KBM-7 (cell line): ENCODE measurements around the gene CALN1.
"Not testable (repeated sequence)": the region's sequence is repeated elsewhere in the genome, so short reads cannot be mapped to it uniquely, and the experiment has no call there.

ENCODE experiments used
- DNase-seq: peaks from one replicate; pipeline ENCODE4 v3.0.0-alpha.2; 2015
- in situ Hi-C: fragments of 300-500 bp; cut with MboI; formaldehyde crosslinking; loops from 2 replicates; pipeline ENCODE4 v1.14.3; 2020; ENCODE audit warnings: low sequenced_read_pairs, low pct_unique_long_range_greater_than_20kb, mixed read lengths

The CALN1 gene

DNA sequence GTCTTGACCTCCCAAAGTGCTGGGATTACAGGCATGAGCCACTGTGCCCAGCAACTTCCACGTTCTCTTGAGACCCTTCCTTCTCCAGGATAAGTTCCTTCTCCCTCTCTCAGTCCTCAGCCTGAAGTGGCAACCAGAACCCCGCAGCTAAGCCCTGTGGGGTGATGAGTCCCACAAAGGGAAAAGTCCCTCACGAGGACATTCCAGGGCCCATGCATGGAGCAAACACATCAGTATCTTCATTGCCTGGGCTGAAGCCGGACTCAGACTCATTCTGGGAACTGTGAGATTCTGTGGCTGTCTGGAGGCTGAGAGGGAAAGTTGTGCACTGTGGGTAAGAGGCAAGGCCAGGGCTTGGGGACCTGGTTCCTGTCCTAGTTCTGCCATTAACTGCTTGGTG lies 657.3 kb downstream of the CALN1 start:
- DNase-seq, result no peak
- in situ Hi-C loops, result no loop called here

DNA sequence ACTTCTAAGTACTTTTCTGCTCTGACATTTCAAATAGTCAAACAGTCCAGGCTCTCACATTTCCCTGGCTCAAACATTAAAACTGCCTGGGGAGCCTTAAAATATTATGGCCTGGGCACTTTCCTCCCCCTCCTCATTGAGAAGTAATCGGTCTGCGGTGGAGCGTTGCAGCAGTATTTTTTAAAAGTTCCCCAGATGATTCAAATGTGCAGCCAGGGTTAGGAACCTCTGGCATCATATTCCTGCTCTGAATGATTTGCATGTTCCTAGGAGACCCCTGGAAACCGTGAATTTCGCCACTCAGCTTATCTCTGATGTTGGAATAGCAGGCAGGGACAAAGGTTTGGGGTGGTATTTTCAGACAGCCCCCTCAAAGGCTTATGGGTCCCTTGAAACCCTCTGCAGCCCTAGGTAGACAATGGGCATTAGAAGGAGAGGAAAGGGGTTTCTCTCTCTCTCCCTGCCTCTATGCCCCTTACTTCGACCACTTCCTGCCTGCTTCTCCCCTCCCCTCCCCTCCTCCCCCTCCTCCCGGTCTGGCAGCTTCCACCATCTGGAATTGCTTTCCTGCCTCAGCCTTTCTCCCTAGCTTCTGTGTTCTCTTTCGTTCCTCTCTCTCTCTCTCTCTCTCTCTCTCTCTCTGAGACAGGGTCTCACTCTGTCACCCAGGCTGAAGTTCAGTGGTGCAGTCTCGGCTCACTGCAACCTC lies 658.0 kb downstream of the CALN1 start:
- no peak for DNase-seq
- in situ Hi-C loops, result no loop called here

- in situ Hi-C loops, result no loop called here
- DNase-seq, result no peak
Observed at GRCh38 chr7:71753236-71753635, 658.9 kb downstream of the CALN1 start.

DNA sequence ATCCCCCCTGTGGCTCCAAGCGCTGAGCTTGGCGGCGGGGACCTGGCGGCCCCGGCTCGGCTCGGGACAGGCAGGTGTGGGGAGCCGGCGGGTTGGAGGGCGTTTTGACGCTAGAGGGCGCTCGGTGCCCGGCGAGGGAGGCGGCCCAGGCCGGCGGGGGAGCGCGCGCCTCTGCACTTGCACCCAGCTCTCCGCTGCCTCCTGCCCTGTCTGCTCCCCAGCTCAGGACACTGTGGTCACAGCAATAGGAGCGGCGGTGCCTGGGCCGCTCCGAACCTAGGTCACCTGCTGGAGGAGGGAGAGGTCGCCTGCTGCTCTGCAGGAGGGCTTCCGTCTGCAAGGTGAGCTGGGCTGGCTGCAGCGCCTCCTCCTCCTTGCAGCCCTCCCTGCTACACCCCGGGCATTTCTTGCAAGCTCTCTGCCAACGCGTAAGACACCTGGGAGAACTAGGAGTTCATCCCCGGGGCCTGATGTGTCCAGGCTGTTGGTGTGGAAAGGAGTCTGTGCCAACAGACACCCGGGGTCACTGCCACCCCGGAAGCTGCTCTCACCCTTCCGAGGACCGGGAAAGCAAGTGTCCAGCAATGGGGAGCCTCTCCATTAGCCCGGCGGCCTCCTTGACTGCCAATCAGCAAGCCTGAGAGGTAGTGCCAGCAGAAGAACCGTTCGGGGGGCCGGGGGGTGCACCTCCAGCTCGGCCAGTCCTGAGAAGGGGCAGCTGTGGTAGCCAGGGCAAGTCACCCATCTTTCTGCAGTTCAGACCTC lies 659.8 kb downstream of the CALN1 start:
- DNase-seq, result peak; percentile 73
- in situ Hi-C loops, result no loop called here

- no peak for DNase-seq
- in situ Hi-C loops, result no loop called here
Observed at GRCh38 chr7:71750290-71750689, 661.8 kb downstream of the CALN1 start.

- in situ Hi-C loops, result loop anchor here (25.0 kb wide), 1 partner anchor 884 kb away; no protein-coding TSS in a partner anchor
- DNase-seq, result no peak
Observed at GRCh38 chr7:71746006-71746405, 666.1 kb downstream of the CALN1 start.

- in situ Hi-C loops, result loop anchor here (25.0 kb wide), 1 partner anchor 878 kb away; no protein-coding TSS in a partner anchor
- no peak for DNase-seq
Observed at GRCh38 chr7:71740174-71740560, 672.0 kb downstream of the CALN1 start.

GRCh38 chr7:71739520-71740173 lies 672.5 kb downstream of the CALN1 start:
- in situ Hi-C loops, result loop anchor here (25.0 kb wide), 1 partner anchor 877 kb away; no protein-coding TSS in a partner anchor
- no peak for DNase-seq

- in situ Hi-C loops, result loop anchor here (25.0 kb wide), 1 partner anchor 876 kb away; no protein-coding TSS in a partner anchor
- DNase-seq, result not testable (repeated sequence)
Observed at GRCh38 chr7:71737931-71738540, 674.1 kb downstream of the CALN1 start.

DNA sequence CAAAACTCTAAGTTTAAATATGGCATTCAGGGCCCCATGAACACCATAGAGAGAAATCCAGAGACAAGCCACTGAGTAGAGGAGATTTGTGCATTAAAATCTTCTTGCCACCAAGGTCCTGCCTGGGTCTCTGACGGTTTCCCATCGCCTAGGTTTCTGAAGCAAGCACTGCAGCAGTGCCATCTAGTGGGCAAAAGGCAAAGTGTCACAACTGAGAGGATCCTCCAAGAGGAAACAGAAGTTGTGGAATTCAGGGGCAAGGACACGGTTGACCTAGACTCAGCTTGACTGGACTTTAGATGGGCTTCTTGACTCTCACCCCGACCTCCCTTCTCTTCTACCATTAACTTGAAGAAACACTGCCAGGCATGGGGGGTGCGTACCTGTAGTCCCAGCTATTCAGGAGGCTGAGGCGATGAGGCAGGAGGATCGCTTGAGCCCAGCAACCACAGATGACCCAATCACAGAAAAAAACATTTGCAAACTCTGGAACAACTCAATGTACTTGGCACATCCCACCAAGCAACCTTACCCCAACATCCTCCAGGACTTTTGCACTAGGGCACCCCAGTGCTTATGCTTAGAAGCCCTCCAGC lies 676.1 kb downstream of the CALN1 start:
- peak; percentile 62 for DNase-seq
- in situ Hi-C loops, result loop anchor here (25.0 kb wide), 1 partner anchor 874 kb away; no protein-coding TSS in a partner anchor

DNA sequence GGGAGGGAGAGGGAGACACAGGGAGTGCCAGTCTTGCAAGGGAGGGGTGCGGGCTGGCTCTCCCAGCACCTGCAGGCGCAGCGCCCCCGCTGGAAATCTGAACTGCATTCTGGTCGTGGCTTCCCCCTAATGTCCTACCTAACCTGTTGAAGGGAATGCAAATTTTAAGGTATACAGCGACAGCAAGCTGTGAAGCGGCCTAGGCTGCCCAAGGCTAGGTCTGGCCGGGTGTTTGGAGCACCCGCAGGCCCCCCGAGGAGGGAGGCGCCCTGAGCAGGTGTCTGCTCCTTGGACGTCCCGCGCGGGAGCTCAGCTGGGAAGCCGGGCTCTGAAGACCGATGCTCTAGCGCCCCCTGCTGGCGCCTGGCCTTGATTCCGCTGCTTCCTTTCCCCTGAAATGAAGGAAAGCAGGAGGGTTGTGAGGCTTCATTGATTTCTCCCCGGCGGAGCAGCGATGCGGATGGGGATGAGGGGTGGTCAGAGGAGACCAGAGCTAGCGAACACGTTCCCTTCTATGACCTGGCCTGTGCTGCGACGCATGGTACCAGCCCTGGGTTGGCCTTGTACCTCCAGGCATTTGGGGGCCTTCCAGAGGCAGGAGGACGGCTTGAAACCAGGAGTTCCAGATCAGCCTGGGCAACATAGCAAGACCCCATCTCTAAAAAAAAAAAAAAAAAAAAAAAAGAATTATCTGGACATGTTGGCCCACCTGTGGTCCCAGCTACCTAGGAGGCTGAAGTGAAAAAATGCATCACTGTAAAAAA lies 678.8 kb downstream of the CALN1 start:
- in situ Hi-C loops, result loop anchor here (25.0 kb wide), 1 partner anchor 871 kb away; no protein-coding TSS in a partner anchor
- DNase-seq, result peak; percentile 82

DNA sequence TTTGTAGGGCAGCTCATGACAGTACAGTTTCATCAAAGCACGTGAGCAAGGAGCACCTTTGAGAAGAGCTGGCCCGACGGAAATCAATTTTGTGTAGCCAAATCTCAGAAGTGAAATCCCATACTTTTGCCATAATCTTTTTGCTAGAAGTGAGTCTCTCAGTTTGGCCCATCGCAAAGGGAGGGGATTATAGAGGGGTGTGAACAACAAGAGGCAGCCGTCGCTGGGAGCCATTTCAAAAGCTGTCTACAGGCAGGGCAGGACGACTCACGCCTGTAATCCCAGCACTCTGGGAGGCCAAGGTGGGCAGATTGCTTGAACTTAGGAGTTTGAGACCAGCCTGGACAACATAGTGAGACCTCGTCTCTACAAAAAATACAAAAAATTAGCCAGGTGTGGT lies 680.4 kb downstream of the CALN1 start:
- in situ Hi-C loops, result loop anchor here (25.0 kb wide), 1 partner anchor 869 kb away; no protein-coding TSS in a partner anchor
- no peak for DNase-seq
